ENCODE results near the gene GDE1. TPM values are rescaled to one million over a fixed set of nuclear protein-coding genes. Genes with fewer than 3 reads are reported as not detected.

The GDE1 gene
- total RNA-seq, 1 experiment from 2014 or later = 48.6 TPM

GRCh38 chr16:19484096-19484495, 37.8 kb downstream of the GDE1 start:
- H2AFZ ChIP-seq (ENCODE audit: low read length) = no peak overlapping the region
- no peak overlapping the region for H3K18ac ChIP-seq (ENCODE audit: insufficient read length, low read depth, low read length)
- H3K4me1 ChIP-seq (ENCODE audit: insufficient read depth, low read length) = peaks cover 10% of the 10 kb centered on the region; the same call in 1 of the 2 replicates
- no peak for DNase-seq
- no peak overlapping the region for H2BK20ac ChIP-seq (ENCODE audit: low read depth, low read length, poor library complexity, severe bottlenecking)
- H3K14ac ChIP-seq (ENCODE audit: insufficient read depth, low read length) = no peak overlapping the region
- no peak overlapping the region for H2AK5ac ChIP-seq (ENCODE audit: insufficient read length, low read length)
- no peak overlapping the region for H3K27ac ChIP-seq (ENCODE audit: insufficient read length, low read depth, low read length)
- H3K27me3 Mint-ChIP-seq (ENCODE audit: low read depth) = peaks cover 3% of the 10 kb centered on the region
- H4K8ac ChIP-seq (replicated peaks; ENCODE audit: insufficient read length, low read depth, low read length) = no peak overlapping the region
- no peaks in the 10 kb centered on the region for H3K27me3 ChIP-seq (ENCODE audit: insufficient read depth, low read length)
- H3K9ac ChIP-seq (ENCODE audit: extremely low read depth, insufficient read length, low read length) = no peak overlapping the region
- H3K4me1 Mint-ChIP-seq = peaks cover 27 to 37% of the 10 kb centered on the region in 2 experiments
- H4K91ac ChIP-seq (ENCODE audit: insufficient read length, low read depth, low read length) = no peak overlapping the region
- H3K27ac Mint-ChIP-seq = no peak overlapping the region
- H3K9me3 Mint-ChIP-seq = peaks cover 4 to 11% of the 10 kb centered on the region in 2 experiments; a peak in 3 of 5 replicates
- H3K23ac ChIP-seq (ENCODE audit: insufficient read length, low read depth, low read length) = no peak overlapping the region
- H3K79me1 ChIP-seq (ENCODE audit: insufficient read depth, low read depth, low read length, poor library complexity, severe bottlenecking) = no peaks in the 10 kb centered on the region
- no peak overlapping the region for H2BK120ac ChIP-seq (ENCODE audit: low read depth, low read length, poor library complexity, severe bottlenecking)
- H3K4ac ChIP-seq (ENCODE audit: low read depth, low read length) = no peak overlapping the region
- no peaks in the 10 kb centered on the region for H3K9me3 ChIP-seq (ENCODE audit: control insufficient read depth, low read depth, low read length)
- no peak overlapping the region for H3T11ph ChIP-seq (ENCODE audit: low read length)
- H2BK15ac ChIP-seq (ENCODE audit: low read depth, low read length) = no peak overlapping the region
- H3K4me3 Mint-ChIP-seq = no peak overlapping the region
- no peak overlapping the region for H3K4me2 ChIP-seq (ENCODE audit: insufficient read depth, insufficient read length, low read length)
- H3K56ac ChIP-seq (ENCODE audit: insufficient read length, low read depth, low read length) = no peak overlapping the region
- no peaks in the 10 kb centered on the region for H4K20me1 ChIP-seq (ENCODE audit: control insufficient read depth, insufficient read depth, insufficient read length)
- no peak overlapping the region for H4K5ac ChIP-seq (ENCODE audit: insufficient read length, low read depth, low read length)
- H2BK5ac ChIP-seq (ENCODE audit: insufficient read length, low read length) = no peak overlapping the region
- TF ChIP-seq CTCF (conservative IDR thresholded peaks at IDR 0.05) = no peak
- H3K23me2 ChIP-seq (ENCODE audit: insufficient read length, low read depth, low read length, poor library complexity, severe bottlenecking) = no peaks in the 10 kb centered on the region
- no CpG with 5 or more reads among the region's 3 CpGs for WGBS (ENCODE audit: extremely low coverage, insufficient read length, low lambda C conversion rate)
- no peak overlapping the region for H2BK12ac ChIP-seq (ENCODE audit: insufficient read length, low read depth, low read length)
- peaks cover 0 to 18% (median 11%) of the 10 kb centered on the region in 3 experiments for H3K36me3 Mint-ChIP-seq (ENCODE audit: insufficient read depth in 1 of 3, low read depth in 3 of 3)
- H3K79me2 ChIP-seq (ENCODE audit: insufficient read depth, low read length) = no peaks in the 10 kb centered on the region
